HCT116 (cell line): Measurements from ENCODE around the gene NPHP3.

Experiments used
- ELF1 ChIP-seq: IDR thresholded peaks from 2 replicates; pipeline ENCODE4 v1.6.1; 2012; ENCODE audit warnings: low read depth, borderline replicate concordance
- EZH2phosphoT487 ChIP-seq: fragments of 200-600 bp; IDR thresholded peaks from 2 replicates; pipeline ENCODE4 v1.6.1; 2018; ENCODE audit warnings: antibody characterized with exemption, borderline replicate concordance
- POLR2A ChIP-seq: IDR thresholded peaks from 2 replicates; pipeline ENCODE4 v1.7.0; 2011; ENCODE audit warnings: borderline replicate concordance; ENCODE audit not compliant: insufficient read depth, insufficient read length; ENCODE audit errors: extremely low read depth
- POLR2AphosphoS5 ChIP-seq: IDR thresholded peaks from 2 replicates; pipeline ENCODE4 v1.6.1; 2011; ENCODE audit warnings: mild to moderate bottlenecking, low read depth, low read length, moderate library complexity
- SP1 ChIP-seq: IDR thresholded peaks from 2 replicates; pipeline ENCODE4 v1.6.1; 2012; ENCODE audit warnings: low read depth
- YY1 ChIP-seq: IDR thresholded peaks from 2 replicates; pipeline ENCODE4 v1.6.1; 2011; ENCODE audit warnings: low read length, low read depth, moderate library complexity, mild to moderate bottlenecking; ENCODE audit not compliant: insufficient replicate concordance; ENCODE audit errors: extremely low read depth
- TF ChIP-seq, protein P1 (sequence below), 3 experiments: fragments of 200-600 bp in 1 of 3; sonication (generic) in 1 of 3; IDR thresholded peaks in 2 of 3; conservative IDR thresholded peaks in 1 of 3; 2 replicates each; pipeline ENCODE4 v1.5.1; 2012 to 2017; ENCODE audit warnings: low read depth in 2 of 3, low read length in 2 of 3, antibody characterized with exemption in 1 of 3, borderline replicate concordance in 1 of 3, control low read depth in 1 of 3, mild to moderate bottlenecking in 1 of 3, mixed read lengths in 1 of 3, mixed run types in 1 of 3, moderate library complexity in 1 of 3; ENCODE audit not compliant: insufficient read depth in 1 of 3
- TF ChIP-seq, protein P2 (sequence below): IDR thresholded peaks from 2 replicates; pipeline ENCODE4 v1.6.1; 2012; ENCODE audit warnings: low read depth

DNA sequence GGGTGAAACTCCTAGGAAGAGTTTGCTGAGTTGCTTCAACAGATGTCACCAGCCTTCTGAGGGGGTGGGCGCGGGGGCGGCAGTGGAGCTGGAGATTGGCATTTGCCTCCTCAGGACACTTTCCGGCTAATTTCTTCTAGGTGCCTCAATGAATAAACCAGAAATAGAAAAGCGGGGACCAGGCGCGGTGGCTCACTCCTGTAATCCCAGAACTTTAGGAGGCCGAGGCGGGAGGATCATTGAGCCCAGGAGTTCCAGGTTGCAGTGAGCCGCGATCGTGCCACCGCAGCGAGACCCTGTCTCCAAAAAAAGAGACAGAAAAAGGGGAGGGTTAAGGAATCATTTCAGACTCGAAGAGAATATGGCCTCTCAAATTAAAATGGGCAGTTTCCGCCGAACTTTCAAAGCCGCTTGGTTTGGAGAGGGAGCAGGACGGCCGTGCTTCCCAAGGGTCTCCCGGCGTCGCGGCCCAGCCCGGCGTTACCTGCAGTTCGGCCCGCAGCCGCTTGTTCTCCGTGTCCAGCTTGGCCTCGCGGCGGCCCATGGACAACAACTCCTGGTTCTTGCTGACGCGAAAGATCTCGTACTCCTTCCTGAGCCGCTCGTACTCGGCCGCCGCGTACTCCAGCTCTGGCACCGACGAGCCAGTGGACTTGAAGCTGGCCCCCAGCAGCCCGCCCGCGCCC lies 587 bp downstream of the NPHP3 start:
- TF ChIP-seq, protein P1, sequence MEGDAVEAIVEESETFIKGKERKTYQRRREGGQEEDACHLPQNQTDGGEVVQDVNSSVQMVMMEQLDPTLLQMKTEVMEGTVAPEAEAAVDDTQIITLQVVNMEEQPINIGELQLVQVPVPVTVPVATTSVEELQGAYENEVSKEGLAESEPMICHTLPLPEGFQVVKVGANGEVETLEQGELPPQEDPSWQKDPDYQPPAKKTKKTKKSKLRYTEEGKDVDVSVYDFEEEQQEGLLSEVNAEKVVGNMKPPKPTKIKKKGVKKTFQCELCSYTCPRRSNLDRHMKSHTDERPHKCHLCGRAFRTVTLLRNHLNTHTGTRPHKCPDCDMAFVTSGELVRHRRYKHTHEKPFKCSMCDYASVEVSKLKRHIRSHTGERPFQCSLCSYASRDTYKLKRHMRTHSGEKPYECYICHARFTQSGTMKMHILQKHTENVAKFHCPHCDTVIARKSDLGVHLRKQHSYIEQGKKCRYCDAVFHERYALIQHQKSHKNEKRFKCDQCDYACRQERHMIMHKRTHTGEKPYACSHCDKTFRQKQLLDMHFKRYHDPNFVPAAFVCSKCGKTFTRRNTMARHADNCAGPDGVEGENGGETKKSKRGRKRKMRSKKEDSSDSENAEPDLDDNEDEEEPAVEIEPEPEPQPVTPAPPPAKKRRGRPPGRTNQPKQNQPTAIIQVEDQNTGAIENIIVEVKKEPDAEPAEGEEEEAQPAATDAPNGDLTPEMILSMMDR (IDR thresholded peaks at IDR 0.05 in 2 of 3, conservative IDR thresholded peaks at IDR 0.05 in 1 of 3; ENCODE audit: borderline replicate concordance in 1 of 3, insufficient read depth in 1 of 3, low read depth in 2 of 3, low read length in 2 of 3) = peak in 1 of 3 experiments; percentile 23; a peak in 2 of 6 replicates
- TF ChIP-seq SP1 (no peak), YY1 (no peak), POLR2AphosphoS5 (no peak), POLR2A (no peak), EZH2phosphoT487 (no peak), ELF1 (no peak)
- TF ChIP-seq, protein P2, sequence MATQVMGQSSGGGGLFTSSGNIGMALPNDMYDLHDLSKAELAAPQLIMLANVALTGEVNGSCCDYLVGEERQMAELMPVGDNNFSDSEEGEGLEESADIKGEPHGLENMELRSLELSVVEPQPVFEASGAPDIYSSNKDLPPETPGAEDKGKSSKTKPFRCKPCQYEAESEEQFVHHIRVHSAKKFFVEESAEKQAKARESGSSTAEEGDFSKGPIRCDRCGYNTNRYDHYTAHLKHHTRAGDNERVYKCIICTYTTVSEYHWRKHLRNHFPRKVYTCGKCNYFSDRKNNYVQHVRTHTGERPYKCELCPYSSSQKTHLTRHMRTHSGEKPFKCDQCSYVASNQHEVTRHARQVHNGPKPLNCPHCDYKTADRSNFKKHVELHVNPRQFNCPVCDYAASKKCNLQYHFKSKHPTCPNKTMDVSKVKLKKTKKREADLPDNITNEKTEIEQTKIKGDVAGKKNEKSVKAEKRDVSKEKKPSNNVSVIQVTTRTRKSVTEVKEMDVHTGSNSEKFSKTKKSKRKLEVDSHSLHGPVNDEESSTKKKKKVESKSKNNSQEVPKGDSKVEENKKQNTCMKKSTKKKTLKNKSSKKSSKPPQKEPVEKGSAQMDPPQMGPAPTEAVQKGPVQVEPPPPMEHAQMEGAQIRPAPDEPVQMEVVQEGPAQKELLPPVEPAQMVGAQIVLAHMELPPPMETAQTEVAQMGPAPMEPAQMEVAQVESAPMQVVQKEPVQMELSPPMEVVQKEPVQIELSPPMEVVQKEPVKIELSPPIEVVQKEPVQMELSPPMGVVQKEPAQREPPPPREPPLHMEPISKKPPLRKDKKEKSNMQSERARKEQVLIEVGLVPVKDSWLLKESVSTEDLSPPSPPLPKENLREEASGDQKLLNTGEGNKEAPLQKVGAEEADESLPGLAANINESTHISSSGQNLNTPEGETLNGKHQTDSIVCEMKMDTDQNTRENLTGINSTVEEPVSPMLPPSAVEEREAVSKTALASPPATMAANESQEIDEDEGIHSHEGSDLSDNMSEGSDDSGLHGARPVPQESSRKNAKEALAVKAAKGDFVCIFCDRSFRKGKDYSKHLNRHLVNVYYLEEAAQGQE = no peak
